OCI-LY3 (cell line): ENCODE results near the gene OSBPL3.

Experiments used
- H2AFZ ChIP-seq: fragments of 200-600, 300-600 bp; shearing (Covaris generic); 2 replicates; pipeline ENCODE4 v1.6.0; 2014; ENCODE audit warnings: antibody characterized with exemption, low read depth, low read length
- H3K27ac ChIP-seq: fragments of 200-600, 300-600 bp; sonication (generic); 2 replicates; pipeline ENCODE4 v1.5.1; 2014; ENCODE audit warnings: mild to moderate bottlenecking, low read length, moderate library complexity, mixed read lengths
- H3K27me3 ChIP-seq: fragments of 200-600, 300-600 bp; sonication (generic); 2 replicates; pipeline ENCODE4 v1.6.1; 2014; ENCODE audit warnings: low read depth, low read length, mixed read lengths
- H3K36me3 ChIP-seq: fragments of 200-600, 300-600 bp; sonication (generic); replicated peaks from 2 replicates; pipeline ENCODE3; 2014; ENCODE audit warnings: low read depth, low read length, mixed read lengths
- H3K4me1 ChIP-seq: fragments of 300-600, 200-600 bp; sonication (generic); 2 replicates; pipeline ENCODE4 v1.6.1; 2014; ENCODE audit warnings: low read length, mixed read lengths
- H3K4me2 ChIP-seq: fragments of 200-600, 300-600 bp; sonication (generic); 2 replicates; pipeline ENCODE4 v1.6.1; 2014; ENCODE audit warnings: low read length, mixed read lengths
- H3K4me3 ChIP-seq: fragments of 300-600, 200-600 bp; sonication (generic); 2 replicates; pipeline ENCODE4 v1.5.1; 2014; ENCODE audit warnings: antibody characterized with exemption, mild to moderate bottlenecking, low read length, moderate library complexity
- H3K79me2 ChIP-seq: fragments of 300-600, 200-600 bp; shearing (Covaris generic); 2 replicates; pipeline ENCODE4 v1.6.1; 2014; ENCODE audit warnings: mild to moderate bottlenecking, low read length, mixed read lengths
- H3K9ac ChIP-seq: fragments of 300-600, 200-600 bp; shearing (Covaris generic); 2 replicates; pipeline ENCODE4 v1.6.0; 2014; ENCODE audit warnings: mild to moderate bottlenecking, low read length, moderate library complexity
- H3K9me3 ChIP-seq: fragments of 200-600, 300-600 bp; shearing (Covaris generic); 2 replicates; pipeline ENCODE4 v1.6.1; 2014; ENCODE audit warnings: low read length, mixed read lengths; ENCODE audit not compliant: insufficient read depth
- H4K20me1 ChIP-seq: fragments of 200-600, 300-600 bp; sonication (generic); 2 replicates; pipeline ENCODE4 v1.6.1; 2016; ENCODE audit warnings: low read length, mixed read lengths; ENCODE audit not compliant: insufficient read depth
- CTCF ChIP-seq: fragments of 200-600, 300-600 bp; sonication (generic); IDR thresholded peaks from 2 replicates; pipeline ENCODE4 v1.5.1; 2014; ENCODE audit warnings: antibody characterized with exemption, low read length, low read depth
- EZH2phosphoT487 ChIP-seq: fragments of 200-600 bp; shearing (Covaris generic); IDR thresholded peaks from 2 replicates; pipeline ENCODE4 v1.6.1; 2018; ENCODE audit warnings: antibody characterized with exemption, mixed run types, low read depth

The OSBPL3 gene

GRCh38 chr7:24825931-24826661, 153.9 kb downstream of the OSBPL3 start:
- no peaks in the 10 kb centered on the region for H3K36me3 ChIP-seq
- no peak overlapping the region for H3K27ac ChIP-seq
- TF ChIP-seq CTCF, result no peak
- no peak for TF ChIP-seq EZH2phosphoT487
- no peaks in the 10 kb centered on the region for H3K27me3 ChIP-seq
- H3K4me2 ChIP-seq, result no peak overlapping the region
- H3K4me3 ChIP-seq, result no peak overlapping the region
- H2AFZ ChIP-seq, result no peak overlapping the region
- no peak overlapping the region for H3K9ac ChIP-seq
- H3K9me3 ChIP-seq, result peaks cover 2% of the 10 kb centered on the region; the same call in 1 of the 2 replicates
- H3K79me2 ChIP-seq, result no peaks in the 10 kb centered on the region
- H3K4me1 ChIP-seq, result peaks cover 7% of the 10 kb centered on the region
- H4K20me1 ChIP-seq, result no peaks in the 10 kb centered on the region

- Histone ChIP-seq H3K4me3 (no peak overlapping the region), H3K27me3 (no peaks in the 10 kb centered on the region), H4K20me1 (no peaks in the 10 kb centered on the region), H3K4me2 (no peak overlapping the region), H2AFZ (no peak overlapping the region), H3K79me2 (no peaks in the 10 kb centered on the region), H3K9ac (no peak overlapping the region), H3K9me3 (peaks cover 5% of the 10 kb centered on the region; the same call in 1 of the 2 replicates), H3K4me1 (peaks cover 14% of the 10 kb centered on the region), H3K36me3 (no peaks in the 10 kb centered on the region), H3K27ac (no peak overlapping the region)
- TF ChIP-seq CTCF (no peak), EZH2phosphoT487 (no peak)
These were observed 154.6 kb downstream of the OSBPL3 start for GRCh38 chr7:24825381-24825794.

DNA sequence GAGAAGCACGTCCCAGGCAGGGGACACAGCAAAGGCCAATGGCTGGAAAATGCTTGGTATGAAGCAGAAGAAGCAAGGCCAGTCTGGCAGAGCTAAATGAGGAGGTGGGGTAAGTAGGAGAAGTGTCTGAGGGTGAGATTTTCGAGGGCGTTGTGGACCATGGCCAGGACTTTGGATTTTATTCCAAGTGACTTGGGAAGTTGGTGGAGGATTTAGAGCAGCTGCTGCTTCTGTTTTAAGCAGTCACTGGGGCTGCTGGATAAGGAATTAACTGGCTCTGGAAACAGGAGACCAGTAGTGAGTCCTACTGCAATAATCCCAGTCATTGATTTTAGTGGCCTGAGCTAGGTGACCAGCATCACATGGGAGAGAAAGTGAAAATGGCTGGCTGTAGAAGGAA, 155.1 kb downstream of the OSBPL3 start:
- Histone ChIP-seq H3K4me1 (peaks cover 15% of the 10 kb centered on the region), H2AFZ (no peak overlapping the region), H3K36me3 (no peaks in the 10 kb centered on the region), H3K4me3 (no peak overlapping the region), H3K9me3 (peaks cover 5% of the 10 kb centered on the region; the same call in 1 of the 2 replicates), H3K27me3 (no peaks in the 10 kb centered on the region), H3K9ac (no peak overlapping the region), H3K27ac (no peak overlapping the region), H3K79me2 (no peaks in the 10 kb centered on the region), H4K20me1 (no peaks in the 10 kb centered on the region), H3K4me2 (no peak overlapping the region)
- TF ChIP-seq CTCF, result no peak
- TF ChIP-seq EZH2phosphoT487, result no peak

DNA sequence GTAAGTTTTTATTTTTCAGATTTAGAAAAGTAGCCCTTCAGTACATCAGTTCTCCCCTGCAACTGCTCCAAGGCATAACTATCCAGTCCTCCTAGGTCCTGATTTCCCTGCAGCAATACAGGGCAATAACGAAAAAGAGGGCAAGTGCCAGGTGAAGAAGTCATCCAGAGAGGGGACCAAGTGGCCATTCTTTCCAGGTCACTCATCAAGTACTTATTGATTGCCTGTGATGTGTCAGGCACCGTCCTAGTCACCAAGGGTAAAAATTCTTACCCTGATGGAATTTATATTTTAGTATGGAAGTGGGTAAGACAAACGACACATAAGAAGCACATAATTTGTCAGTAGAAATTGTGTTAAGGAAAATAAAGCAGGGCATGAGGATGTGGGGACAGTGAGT, 155.6 kb downstream of the OSBPL3 start:
- H3K79me2 ChIP-seq, result no peaks in the 10 kb centered on the region
- no peaks in the 10 kb centered on the region for H3K27me3 ChIP-seq
- H3K36me3 ChIP-seq, result no peaks in the 10 kb centered on the region
- H3K9me3 ChIP-seq, result peaks cover 5% of the 10 kb centered on the region; the same call in 1 of the 2 replicates
- no peak overlapping the region for H2AFZ ChIP-seq
- no peaks in the 10 kb centered on the region for H4K20me1 ChIP-seq
- H3K9ac ChIP-seq, result no peak overlapping the region
- H3K27ac ChIP-seq, result no peak overlapping the region
- TF ChIP-seq CTCF (no peak), EZH2phosphoT487 (no peak)
- H3K4me3 ChIP-seq, result no peak overlapping the region
- peaks cover 15% of the 10 kb centered on the region for H3K4me1 ChIP-seq
- no peak overlapping the region for H3K4me2 ChIP-seq
